HepG2 (cell line): Measurements from ENCODE around the gene SSR2. TPM values are rescaled to one million over a fixed set of nuclear protein-coding genes. Genes with fewer than 3 reads are reported as not detected.

Experiments used
- ATAC-seq: fragments of 200-7000 bp; cut with Tn5 transposase; 3 replicates; pipeline ENCODE4 v1.9.1; 2020; ENCODE audit warnings: mild to moderate bottlenecking, moderate library complexity
- BruUV-seq: library from RNA; stranded (reverse); fragments of 400-500 nt; replicated peaks from 2 replicates; lab custom pipeline; 2021; lab: Mats Ljungman, UMichigan
- CTCF ChIA-PET: fragments of 300-600 bp; formaldehyde crosslinking; extraction: SDS; loops from one replicate; lab custom pipeline; 2021; ENCODE audit warnings: low total read pairs, inconsistent platforms, low intra/inter-chr PET ratio; lab: Yijun Ruan, JAX
- POLR2A ChIA-PET: fragments of 350-600 bp; sonication (Branson Sonifier 250); formaldehyde crosslinking; loops from one replicate; lab custom pipeline; 2020; ENCODE audit warnings: antibody characterized with exemption, inconsistent platforms; lab: Yijun Ruan, JAX
- DNase-seq: peaks from one replicate; pipeline ENCODE4 v3.0.0-alpha.2; 2015; ENCODE audit warnings: low spot score
- FAIRE-seq: peaks from 3 replicates; lab custom pipeline; 2011; peaks lifted over from hg19 to GRCh38; lab: Jason Lieb, UNC
- H2AFZ ChIP-seq: one replicate; pipeline ENCODE4 v1.6.1; 2011; ENCODE audit warnings: low read length, inconsistent platforms
- H3K27ac ChIP-seq: fragments of 300-600 bp; 3 replicates; pipeline ENCODE4 v1.8.0; 2011; ENCODE audit warnings: mixed run types, mild to moderate bottlenecking, mixed read lengths, low read length, inconsistent platforms; ENCODE audit not compliant: insufficient read depth; ENCODE audit errors: extremely low read length
- H3K27me3 ChIP-seq, 2 experiments: fragments of 200-600 bp in 1 of 2; 2 replicates in 1 of 2; 3 replicates in 1 of 2; pipeline versions ENCODE4 v1.6.0 to v1.8.0; 2011; ENCODE audit warnings: low read length in 2 of 2, mild to moderate bottlenecking in 2 of 2, moderate library complexity in 2 of 2, inconsistent platforms in 1 of 2; ENCODE audit not compliant: insufficient read depth in 2 of 2, control insufficient read depth in 1 of 2
- H3K36me3 ChIP-seq, 2 experiments: fragments of 200-600 bp in 1 of 2; replicated peaks in 1 of 2; 2 replicates in 1 of 2; 3 replicates in 1 of 2; pipeline versions ENCODE4 v1.5.1 to v1.8.0; 2011; ENCODE audit warnings: low read length in 2 of 2, inconsistent platforms in 1 of 2; ENCODE audit not compliant: insufficient read depth in 2 of 2, control insufficient read depth in 1 of 2
- H3K4me1 ChIP-seq: 2 replicates; pipeline ENCODE4 v1.5.1; 2012; ENCODE audit warnings: low read length, inconsistent platforms; ENCODE audit not compliant: insufficient read depth
- H3K4me2 ChIP-seq: 2 replicates; pipeline ENCODE4 v1.6.0; 2011; ENCODE audit warnings: low read depth, low read length, inconsistent platforms
- H3K4me3 ChIP-seq, 3 experiments: fragments of 200-600 bp in 1 of 3; sonication (generic), shearing (Covaris generic) in 1 of 3; replicated peaks in 1 of 3; 2 replicates each; pipeline ENCODE4 v1.5.1; 2011 to 2016; ENCODE audit warnings: low read length in 3 of 3, inconsistent platforms in 2 of 3, low read depth in 2 of 3, mild to moderate bottlenecking in 2 of 3, control low read depth in 1 of 3, mixed read lengths in 1 of 3; ENCODE audit not compliant: insufficient read depth in 1 of 3
- H3K79me2 ChIP-seq: one replicate; pipeline ENCODE4 v1.6.1; 2011; ENCODE audit warnings: low read length, inconsistent platforms; ENCODE audit not compliant: insufficient read depth
- H3K9ac ChIP-seq: 2 replicates; pipeline ENCODE4 v1.6.0; 2011; ENCODE audit warnings: mild to moderate bottlenecking, low read depth, low read length, inconsistent platforms; ENCODE audit not compliant: insufficient read depth
- H3K9me3 ChIP-seq: 2 replicates; pipeline ENCODE4 v1.5.1; 2012; ENCODE audit warnings: mild to moderate bottlenecking, low read length
- H4K20me1 ChIP-seq: 2 replicates; pipeline ENCODE4 v1.6.0; 2011; ENCODE audit warnings: inconsistent platforms, mild to moderate bottlenecking, low read length, moderate library complexity; ENCODE audit not compliant: insufficient read depth
- AHR ChIP-seq: IDR thresholded peaks from 2 replicates; pipeline ENCODE4 v1.6.1; 2018; ENCODE audit warnings: missing genetic modification reagents, missing compliant biosample characterization
- NFRKB ChIP-seq: fragments of 450-650 bp; IDR thresholded peaks from 2 replicates; pipeline ENCODE4 v1.6.1; 2017
- PRPF4 ChIP-seq: fragments of 200-400 bp; formaldehyde crosslinking; IDR thresholded peaks from 2 replicates; pipeline ENCODE4 v1.6.1; 2016; ENCODE audit warnings: low read length, low read depth; ENCODE audit not compliant: poor library complexity, severe bottlenecking
- SAP130 ChIP-seq: IDR thresholded peaks from 2 replicates; pipeline ENCODE4 v1.6.1; 2016; ENCODE audit warnings: low read depth
- STAG1 ChIP-seq: sonication (generic); formaldehyde crosslinking; IDR thresholded peaks from 2 replicates; pipeline ENCODE4 v1.4.0; 2020; ENCODE audit warnings: missing genetic modification reagents
- TSC22D2 ChIP-seq: sonication (generic); formaldehyde crosslinking; IDR thresholded peaks from 2 replicates; pipeline ENCODE4 v1.5.1; 2020; ENCODE audit warnings: missing genetic modification reagents, mild to moderate bottlenecking, borderline replicate concordance
- ZNF207 ChIP-seq: fragments of 450-650 bp; IDR thresholded peaks from 2 replicates; pipeline ENCODE4 v1.6.1; 2016; ENCODE audit warnings: antibody characterized with exemption, borderline replicate concordance
- ZNF232 ChIP-seq: sonication (generic); formaldehyde crosslinking; IDR thresholded peaks from 2 replicates; pipeline ENCODE4 v1.4.0; 2020; ENCODE audit warnings: missing genetic modification reagents, borderline replicate concordance
- ZNF496 ChIP-seq: sonication (generic); formaldehyde crosslinking; IDR thresholded peaks from 2 replicates; pipeline ENCODE4 v1.8.1; 2023; ENCODE audit warnings: mild to moderate bottlenecking, moderate library complexity, missing genetic modification reagents; ENCODE audit not compliant: insufficient replicate concordance
- WGBS: methylation state at CpG from one replicate; pipeline ENCODE4 v1.1.6; 2017; ENCODE audit warnings: low lambda C conversion rate; 5-methylcytosine and 5-hydroxymethylcytosine counted together
- in situ Hi-C: cut with HindIII; loops from 2 replicates; pipeline ENCODE4 v1.10.0; 2017; ENCODE audit warnings: low pct_unique_long_range_greater_than_20kb; ENCODE audit not compliant: extremely low pct_ligation_motif_present
- intact Hi-C: fragments of 100-400 bp; cut with micrococcal nuclease; formaldehyde crosslinking; loops from one replicate; pipeline ENCODE4 v1.10.0; 2022; ENCODE audit not compliant: unreplicated experiment
- polyA plus RNA-seq, 8 experiments: library from polyadenylated mRNA; depleted of rRNA in 3 of 8; stranded (reverse) in 7 of 8; unstranded in 1 of 8; fragments of >200 nt; fragmentation: Illumina TruSeq in 4 of 8; extraction: Trizol in 4 of 8; gene quantifications; 2 replicates each; pipeline versions ENCODE4 v1.2.1 to v1.2.3, GENCODE V29; 2011 to 2016; ENCODE audit warnings: low read depth in 4 of 8, missing spikeins in 1 of 8, mixed read lengths in 1 of 8; ENCODE audit not compliant: insufficient read depth in 1 of 8
- total RNA-seq, 5 experiments: library from RNA; depleted of rRNA; stranded (reverse); fragments of >200 nt; fragmentation: Illumina TruSeq; extraction: Trizol; gene quantifications; 2 replicates each; pipeline ENCODE4 v1.2.3, GENCODE V29; 2016; ENCODE audit warnings: low read depth in 1 of 5
- TF ChIP-seq, protein P1 (sequence below): IDR thresholded peaks from 2 replicates; pipeline ENCODE4 v1.6.1; 2016

Gene SSR2
- total and polyA plus RNA-seq, 2 of the 13 experiments (the other 11 are each of a cell fraction or from before 2014, with no cell fraction given), result 284 to 461 TPM

DNA sequence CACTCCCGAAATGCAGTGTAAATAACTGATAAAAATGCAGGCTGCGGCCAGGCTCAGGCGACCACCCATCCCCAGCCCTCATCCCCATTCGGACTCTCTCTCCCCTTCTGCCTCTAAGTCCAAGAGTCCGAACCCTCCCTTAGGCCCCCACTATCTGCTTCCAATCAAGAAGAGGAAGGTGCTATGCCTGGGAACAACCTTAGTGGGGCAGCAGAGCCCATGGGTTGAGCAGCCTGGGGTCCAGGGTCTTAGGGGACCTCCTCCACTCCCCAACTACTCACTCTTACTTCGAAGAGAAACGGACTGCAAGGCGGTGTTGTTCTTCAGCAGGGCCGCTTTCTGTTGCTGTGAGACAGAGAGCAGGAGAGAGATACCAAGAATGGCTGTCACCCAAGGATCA, 54.6 kb downstream of the SSR2 start (continued):
- TF ChIP-seq SAP130 (CRISPR knock-in tag), result no peak
- no peak for TF ChIP-seq PRPF4
- TF ChIP-seq NFRKB, result no peak
- TF ChIP-seq TSC22D2, result no peak
- TF ChIP-seq ZNF232 (CRISPR knock-in tag), result no peak
- peak; percentile 63 for TF ChIP-seq STAG1

DNA sequence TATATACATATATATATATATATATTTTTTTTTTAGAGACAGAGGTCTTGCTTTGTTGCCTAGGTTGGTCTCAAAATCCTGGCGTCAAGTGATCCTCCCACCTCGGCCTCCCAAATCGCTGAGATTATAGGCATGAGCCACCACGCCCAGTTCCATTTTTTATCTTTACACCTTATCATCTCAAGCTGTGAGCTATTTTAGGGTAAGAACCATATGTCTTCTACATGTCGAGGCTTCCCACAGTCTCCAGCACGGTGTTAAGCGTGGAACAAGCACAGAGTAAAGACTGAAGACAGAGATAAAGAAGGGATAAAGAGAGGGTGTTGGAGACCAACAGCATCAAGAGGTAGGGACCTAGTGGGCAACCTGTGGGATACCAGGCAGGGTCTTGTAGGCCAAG, 56.6 kb downstream of the SSR2 start:
- POLR2A ChIA-PET, result no interaction called here

More for the DNA sequence above, 56.6 kb downstream of the SSR2 start:
- FAIRE-seq, result no peak
- H4K20me1 ChIP-seq, result no peaks in the 10 kb centered on the region; the same call in 1 of the 2 replicates
- no peak overlapping the region for H3K4me2 ChIP-seq
- H3K9me3 ChIP-seq, result no peaks in the 10 kb centered on the region
- no peak for DNase-seq
- 95% methylated on average over 7 of the region's 7 CpGs for WGBS
- H2AFZ ChIP-seq, result no peak overlapping the region
- in situ Hi-C loops, result no loop called here
- CTCF ChIA-PET, result no interaction called here
- H3K27ac ChIP-seq, result no peak overlapping the region
- H3K27me3 ChIP-seq, result no peaks in the 10 kb centered on the region
- intact Hi-C loops, result no loop called here
- peaks cover under 1% of the 10 kb centered on the region for H3K79me2 ChIP-seq
- TF ChIP-seq AHR (CRISPR knock-in tag) (no peak), ZNF496 (CRISPR knock-in tag) (no peak), ZNF207 (no peak)
- TF ChIP-seq, protein P1, sequence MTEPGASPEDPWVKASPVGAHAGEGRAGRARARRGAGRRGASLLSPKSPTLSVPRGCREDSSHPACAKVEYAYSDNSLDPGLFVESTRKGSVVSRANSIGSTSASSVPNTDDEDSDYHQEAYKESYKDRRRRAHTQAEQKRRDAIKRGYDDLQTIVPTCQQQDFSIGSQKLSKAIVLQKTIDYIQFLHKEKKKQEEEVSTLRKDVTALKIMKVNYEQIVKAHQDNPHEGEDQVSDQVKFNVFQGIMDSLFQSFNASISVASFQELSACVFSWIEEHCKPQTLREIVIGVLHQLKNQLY (CRISPR knock-in tag), result no peak
- H3K4me3 ChIP-seq, result no peak overlapping the region
- no peak for ATAC-seq
- no peak overlapping the region for H3K9ac ChIP-seq
- no TSS peak for BruUV-seq
- peaks cover 34% of the 10 kb centered on the region for H3K4me1 ChIP-seq
- peaks cover 39 to 73% of the 10 kb centered on the region in 2 experiments for H3K36me3 ChIP-seq
